Endothelial cell of coronary artery (primary cell): ENCODE measurements around the gene CAMK4. TPM values are rescaled to one million over a fixed set of nuclear protein-coding genes. Genes with fewer than 3 reads are reported as not detected.

ENCODE experiments used
- total RNA-seq: library from RNA; depleted of rRNA; stranded (reverse); fragments of >200 nt; gene quantifications from 2 replicates; pipeline ENCODE4 v1.2.3, GENCODE V29; 2014

CAMK4 gene
- total RNA-seq, result 0.47 and 4.9 TPM in 2 replicates

DNA sequence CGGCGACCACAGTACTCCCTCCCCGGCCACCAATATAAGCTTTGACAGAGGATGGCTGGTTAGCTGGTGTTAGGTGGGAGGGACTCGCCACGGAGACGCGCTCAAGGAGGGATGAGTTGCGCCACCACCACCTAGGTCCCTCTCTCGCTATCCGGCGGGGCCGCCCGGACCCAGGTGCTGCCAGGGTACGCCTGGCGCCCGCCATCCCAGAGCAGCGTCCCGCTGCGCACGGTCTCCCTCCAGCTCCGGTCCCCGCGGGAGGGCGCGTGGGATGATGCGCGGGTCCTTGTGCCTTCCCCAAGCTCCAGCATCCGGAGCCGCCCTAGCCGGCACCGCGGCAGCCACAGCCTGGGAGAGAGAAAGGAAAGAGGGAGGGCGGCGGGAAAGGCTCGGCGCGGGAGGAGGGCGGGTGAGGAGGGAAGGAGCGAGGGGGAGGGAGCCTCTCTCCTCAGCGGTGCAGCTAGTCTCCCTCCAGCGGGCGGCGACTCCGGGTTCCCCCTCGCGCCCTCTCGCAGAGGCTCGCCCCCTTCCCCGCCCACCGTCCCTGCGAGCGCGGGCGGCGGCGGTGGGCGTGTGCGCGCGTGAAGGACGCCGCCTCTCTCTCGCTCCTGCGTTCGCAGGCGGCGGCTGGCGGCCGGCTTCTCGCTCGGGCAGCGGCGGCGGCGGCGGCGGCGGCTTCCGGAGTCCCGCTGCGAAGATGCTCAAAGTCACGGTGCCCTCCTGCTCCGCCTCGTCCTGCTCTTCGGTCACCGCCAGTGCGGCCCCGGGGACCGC, at the start of gene CAMK4:
CAMK4 (plus strand) TSS at position 598 of the 774 bp plus-strand sequence; CDS start at position 698, 100 bp downstream.

DNA sequence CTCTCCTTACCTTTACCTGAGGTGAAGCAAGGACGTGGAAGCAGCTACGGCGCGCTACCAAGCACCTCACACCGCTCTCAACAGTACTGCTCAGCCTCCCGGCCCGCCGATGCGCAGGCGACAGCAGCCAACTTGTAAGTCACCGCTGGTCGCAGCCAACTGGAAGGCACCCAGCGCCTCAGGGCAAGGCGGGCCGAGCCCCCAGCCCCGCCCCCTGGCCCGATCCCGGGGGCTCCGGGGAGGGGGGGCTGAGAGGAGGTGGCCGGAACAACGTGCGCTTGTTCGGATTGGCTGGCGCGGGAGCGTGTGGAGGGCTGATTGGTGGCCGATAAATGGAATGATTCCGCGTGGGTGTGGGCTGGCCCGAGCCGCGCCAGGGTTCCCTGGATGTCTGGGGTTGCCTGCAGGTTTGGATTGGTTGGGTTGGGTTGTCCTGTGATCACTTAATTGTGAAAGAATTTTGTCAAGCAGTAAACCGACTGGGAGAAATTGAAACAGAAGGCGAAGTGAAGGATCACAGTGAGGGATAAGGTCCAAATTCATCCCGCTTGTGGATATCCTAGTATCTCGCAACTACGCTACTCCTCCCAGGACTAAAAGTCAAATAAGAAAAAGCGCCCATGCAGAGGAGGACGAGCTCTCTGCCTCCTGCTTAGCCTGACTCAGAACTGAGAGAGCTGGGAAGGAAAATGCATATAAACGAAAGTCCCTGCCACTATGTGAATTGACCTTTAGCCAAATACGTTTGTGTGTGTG, 288.4 kb downstream of the CAMK4 start, which contains the start of gene STARD4:
STARD4 (minus strand) TSS at position 161 of the 756 bp plus-strand sequence. CDS start 5,102 bp downstream, outside the sequence.

Other genes starting within 250 kb of the CAMK4 start
- gene TSLP, start 152.7 kb upstream of the CAMK4 start, total RNA-seq, result under 0.01 and 0.09 TPM in 2 replicates
- 47.1 and 52.1 TPM in 2 replicates for gene WDR36, start 132.0 kb upstream of the CAMK4 start, total RNA-seq